ENCODE data around the gene TMX4. TPM values are rescaled to one million over a fixed set of nuclear protein-coding genes. Genes with fewer than 3 reads are reported as not detected.
A peak's percentile ranks its signal among the peaks of the same experiment; 100 is the strongest.

TMX4 gene
- 25.7 and 27.5 TPM in 2 replicates for total RNA-seq
- polyA plus RNA-seq: 50.5 and 55.2 TPM in 2 replicates

DNA sequence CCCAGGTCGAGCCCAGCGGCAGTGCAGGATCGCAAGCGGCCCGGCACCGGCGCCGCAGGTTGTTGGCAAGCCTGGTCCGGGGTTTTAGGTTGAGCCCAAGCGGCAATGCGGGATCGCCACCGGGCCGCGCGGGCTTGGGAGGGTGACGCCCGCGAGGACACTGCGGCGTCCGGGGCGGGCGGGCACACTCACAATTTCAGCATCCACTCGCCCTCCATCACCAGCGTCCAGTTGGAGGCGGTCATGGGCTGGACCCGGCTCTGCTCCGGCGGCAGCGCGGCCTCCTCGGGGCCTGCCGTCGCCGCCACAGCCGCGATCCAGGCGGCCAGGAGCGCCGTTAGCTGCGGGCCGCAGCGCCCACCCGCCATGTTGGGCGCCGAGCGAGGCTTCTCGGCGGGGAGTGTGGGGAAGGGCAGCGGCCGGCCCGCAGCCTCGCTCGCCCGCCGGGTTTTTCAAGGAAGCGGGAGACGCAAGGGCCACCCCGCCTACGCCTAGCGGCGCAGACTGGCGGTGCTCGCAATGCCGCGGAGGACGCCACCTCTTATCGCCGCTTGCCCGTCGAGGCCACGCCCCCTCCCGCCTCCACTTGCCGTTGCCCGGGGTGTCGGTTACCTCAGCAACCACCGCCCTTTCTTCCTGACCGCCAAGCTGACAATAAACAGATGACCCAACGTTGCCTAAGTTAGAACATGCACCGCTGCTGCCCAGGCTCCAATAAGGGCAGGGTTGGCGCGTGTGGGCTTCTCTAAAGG is at the start of gene TMX4:
Gene TMX4 (minus strand): TSS at position 516 of the 752 bp plus-strand sequence. CDS start 148 bp downstream, at position 368.
- Histone ChIP-seq H3K4me3 (peak within 1 kb of the TSS; percentile 84), H3K4me2 (peak within 1 kb of the TSS; percentile 78), H3K4me1 (ENCODE audit: insufficient read depth) (peaks cover 4% of the 10 kb centered on the region), H2AFZ (peak within 1 kb of the TSS; percentile 80), H3K36me3 (replicated peaks; ENCODE audit: insufficient read depth, low read depth) (no peaks in the 10 kb centered on the region), H3K9me3 (ENCODE audit: low read depth) (no peaks in the 10 kb centered on the region), H3K27ac (peak within 1 kb of the TSS; percentile 98), H4K20me1 (ENCODE audit: insufficient read depth, poor library complexity, severe bottlenecking) (no peaks in the 10 kb centered on the region), H3K79me2 (peaks cover 36% of the 10 kb centered on the region), H3K27me3 (no peaks in the 10 kb centered on the region), H3K9me2 (replicated peaks; ENCODE audit: insufficient read depth) (no peaks in the 10 kb centered on the region)
- peak; percentile 97 for DNase-seq (ENCODE audit: low spot score)
- under 1% methylated on average over 76 of the region's 83 CpGs for WGBS (ENCODE audit: low lambda C conversion rate, missing lambda C conversion rate)
- TF ChIP-seq CTCF (IDR thresholded peaks at IDR 0.05; ENCODE audit: poor library complexity): peak; percentile 39
- no peak for TF ChIP-seq EZH2phosphoT487 (IDR thresholded peaks at IDR 0.05; ENCODE audit: low read depth, severe bottlenecking, unreplicated experiment)
- no peak for TF ChIP-seq EZH2 (IDR thresholded peaks at IDR 0.05; ENCODE audit: borderline replicate concordance)

DNA sequence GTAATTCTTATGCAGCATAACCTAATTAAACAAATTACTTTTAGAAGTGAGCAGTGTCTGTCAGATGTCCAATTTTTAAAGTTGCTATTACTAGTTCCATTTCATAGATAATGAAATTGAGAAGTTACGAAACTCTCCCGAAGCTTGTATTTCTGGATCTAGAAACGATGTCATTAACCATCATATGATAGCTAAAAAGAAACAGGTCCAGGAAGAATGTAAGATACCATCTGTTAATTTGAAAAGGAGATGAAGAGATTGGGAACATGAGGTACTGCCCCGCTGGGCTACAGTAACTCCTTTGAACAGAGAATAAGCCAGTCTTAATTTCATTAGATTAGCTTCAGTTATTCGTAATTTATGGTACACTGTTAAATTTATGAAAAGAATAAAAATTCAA is 47.5 kb upstream of the TMX4 start:
- no peak for TF ChIP-seq EZH2phosphoT487 (IDR thresholded peaks at IDR 0.05; ENCODE audit: low read depth, severe bottlenecking, unreplicated experiment)
- no peak for TF ChIP-seq CTCF (IDR thresholded peaks at IDR 0.05; ENCODE audit: poor library complexity)
- no peak for TF ChIP-seq EZH2 (IDR thresholded peaks at IDR 0.05; ENCODE audit: borderline replicate concordance)
- WGBS (ENCODE audit: low lambda C conversion rate, missing lambda C conversion rate): 83% methylated on average over 5 of the region's 5 CpGs
- no peaks in the 10 kb centered on the region for H3K36me3 ChIP-seq (replicated peaks; ENCODE audit: insufficient read depth, low read depth)
- no peaks in the 10 kb centered on the region for H4K20me1 ChIP-seq (ENCODE audit: insufficient read depth, poor library complexity, severe bottlenecking)
- no peak overlapping the region for H3K4me3 ChIP-seq
- no peak overlapping the region for H3K27ac ChIP-seq
- no peaks in the 10 kb centered on the region for H3K79me2 ChIP-seq
- no peaks in the 10 kb centered on the region for H3K9me2 ChIP-seq (replicated peaks; ENCODE audit: insufficient read depth)
- no peak overlapping the region for H3K4me2 ChIP-seq
- H3K27me3 ChIP-seq: no peaks in the 10 kb centered on the region
- no peak for DNase-seq (ENCODE audit: low spot score)
- no peaks in the 10 kb centered on the region for H3K9me3 ChIP-seq (ENCODE audit: low read depth)
- no peaks in the 10 kb centered on the region for H3K4me1 ChIP-seq (ENCODE audit: insufficient read depth)
- no peak overlapping the region for H2AFZ ChIP-seq

DNA sequence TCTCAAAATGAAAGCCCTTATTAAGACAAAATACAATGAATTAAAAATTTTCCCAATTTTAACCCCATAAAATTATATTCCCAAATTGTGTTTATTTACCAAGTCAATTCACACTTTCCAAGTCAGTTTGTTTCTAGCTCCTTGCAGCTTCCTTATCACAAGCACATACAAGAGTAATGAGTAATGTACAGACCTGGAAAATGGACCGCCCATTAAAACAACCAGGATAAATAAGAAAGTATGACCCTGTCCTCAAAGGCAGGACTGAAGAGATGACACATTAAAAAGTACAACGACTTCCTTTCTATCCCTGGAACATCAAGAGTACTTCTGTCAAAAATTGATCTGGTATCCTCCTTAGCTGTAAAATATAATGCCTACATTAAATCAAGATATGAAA is 47.1 kb upstream of the TMX4 start:
- Histone ChIP-seq H2AFZ (no peak overlapping the region), H3K79me2 (no peaks in the 10 kb centered on the region), H3K27me3 (no peaks in the 10 kb centered on the region), H4K20me1 (ENCODE audit: insufficient read depth, poor library complexity, severe bottlenecking) (no peaks in the 10 kb centered on the region), H3K9me2 (replicated peaks; ENCODE audit: insufficient read depth) (no peaks in the 10 kb centered on the region), H3K4me2 (no peak overlapping the region), H3K36me3 (replicated peaks; ENCODE audit: insufficient read depth, low read depth) (no peaks in the 10 kb centered on the region), H3K27ac (no peak overlapping the region), H3K9me3 (ENCODE audit: low read depth) (no peaks in the 10 kb centered on the region), H3K4me3 (no peak overlapping the region), H3K4me1 (ENCODE audit: insufficient read depth) (no peaks in the 10 kb centered on the region)
- WGBS (ENCODE audit: low lambda C conversion rate, missing lambda C conversion rate): 74% methylated on average over 2 of the region's 2 CpGs
- TF ChIP-seq CTCF (IDR thresholded peaks at IDR 0.05; ENCODE audit: poor library complexity): no peak
- DNase-seq (ENCODE audit: low spot score): no peak
